ENCODE data around the gene BBS1.

GRCh38 chr11:66569076-66569475 lies 58.6 kb downstream of the BBS1 start:
- TF ChIP-seq EZH2 (IDR thresholded peaks at IDR 0.05; ENCODE audit: low read depth) (no peak), CTCF (conservative IDR thresholded peaks at IDR 0.05) (no peak)

Measured in PC-9 (cell line).